PFSK-1 (cell line): ENCODE results near the gene POLR3E.

Source experiments
- FOXP2 ChIP-seq: optimal IDR thresholded peaks from 2 replicates; pipeline ENCODE3; 2011; ENCODE audit warnings: borderline replicate concordance, control low read depth, inconsistent platforms; ENCODE audit not compliant: insufficient read depth; ENCODE audit errors: extremely low read length, extremely low read depth
- POLR2AphosphoS5 ChIP-seq: IDR thresholded peaks from 2 replicates; pipeline ENCODE4 v1.6.1; 2012; ENCODE audit warnings: low read depth, mild to moderate bottlenecking, control low read depth, low read length, moderate library complexity
- REST ChIP-seq, 2 experiments: IDR thresholded peaks; 2 replicates each; pipeline versions ENCODE4 v1.6.1 to v1.8.0; 2011 to 2012; ENCODE audit warnings: low read depth in 2 of 2, low read length in 2 of 2, control low read depth in 1 of 2, inconsistent platforms in 1 of 2, mild to moderate bottlenecking in 1 of 2, moderate library complexity in 1 of 2; ENCODE audit not compliant: insufficient read depth in 1 of 2
- SIN3A ChIP-seq: IDR thresholded peaks from 2 replicates; pipeline ENCODE4 v1.6.1; 2012; ENCODE audit warnings: mild to moderate bottlenecking, low read length, moderate library complexity, borderline replicate concordance; ENCODE audit not compliant: insufficient read depth
- TAF1 ChIP-seq: IDR thresholded peaks from 2 replicates; pipeline ENCODE4 v1.6.1; 2012; ENCODE audit warnings: low read length, control low read depth, borderline replicate concordance; ENCODE audit not compliant: insufficient read depth

The POLR3E gene

GRCh38 chr16:22366889-22367288 is 69.7 kb downstream of the POLR3E start:
- TF ChIP-seq FOXP2: no peak

- TF ChIP-seq REST (IDR thresholded peaks at IDR 0.05; ENCODE audit: insufficient read depth in 1 of 2, low read depth in 2 of 2, low read length in 2 of 2) (peak; percentile 65 to 83), TAF1 (no peak)
Observed at GRCh38 chr16:22369221-22369811, 72.1 kb downstream of the POLR3E start.

- no peak for TF ChIP-seq SIN3A
Observed at GRCh38 chr16:22370038-22370820, 73.0 kb downstream of the POLR3E start.

- no peak for TF ChIP-seq POLR2AphosphoS5
- TF ChIP-seq SIN3A: no peak
- no peak for TF ChIP-seq TAF1
Observed at GRCh38 chr16:22372882-22373661, 75.9 kb downstream of the POLR3E start.

- TF ChIP-seq SIN3A (no peak; the same call in 1 of the 2 replicates), POLR2AphosphoS5 (no peak), FOXP2 (no peak), REST (IDR thresholded peaks at IDR 0.05; ENCODE audit: insufficient read depth in 1 of 2, low read depth in 2 of 2, low read length in 2 of 2) (no peak), TAF1 (no peak)
Observed at GRCh38 chr16:22373662-22374310, 76.6 kb downstream of the POLR3E start.

- peak; percentile 75 for TF ChIP-seq POLR2AphosphoS5
- TF ChIP-seq FOXP2: no peak
- no peak; a peak in 1 of 4 replicates for TF ChIP-seq REST (IDR thresholded peaks at IDR 0.05; ENCODE audit: insufficient read depth in 1 of 2, low read depth in 2 of 2, low read length in 2 of 2)
- TF ChIP-seq SIN3A: no peak; the same call in 1 of the 2 replicates
- TF ChIP-seq TAF1: peak; percentile 75; the same call in 1 of the 2 replicates
Observed at GRCh38 chr16:22374311-22375116, 77.3 kb downstream of the POLR3E start, which contains the start of gene CDR2. Gene CDR2 (minus strand): TSS chr16:22374619. CDS start chr16:22374309, 310 bp downstream.
